HUDEP-2 (cell line): ENCODE measurements around the gene ZDHHC3.

Experiments
- DNase-seq, 76 experiments: peaks; one replicate each; lab custom pipeline; 2025; ENCODE audit not compliant: unreplicated experiment in 76 of 76; lab: John Stamatoyannopoulos, UW

ZDHHC3 gene

DNA sequence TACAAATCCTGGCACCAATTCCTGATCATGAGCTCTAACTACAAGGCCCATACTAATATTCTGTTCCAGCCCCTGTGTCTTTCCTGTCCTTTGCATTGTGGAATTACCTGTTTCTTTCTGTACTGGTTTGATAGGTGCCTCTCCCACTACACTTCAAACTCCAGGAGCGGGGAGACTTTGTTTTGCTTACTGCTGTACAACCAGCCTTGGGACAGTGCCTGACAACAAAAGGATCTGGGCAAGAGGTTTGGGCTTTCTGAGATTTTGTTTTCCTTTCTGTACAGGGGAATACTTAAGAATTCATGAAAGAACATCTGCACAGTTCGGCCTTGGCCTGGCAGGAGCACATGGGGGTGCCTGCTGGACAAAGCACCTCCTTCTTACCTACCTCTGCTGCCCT is 45.1 kb downstream of the ZDHHC3 start:
- DNase-seq = no peak

DNA sequence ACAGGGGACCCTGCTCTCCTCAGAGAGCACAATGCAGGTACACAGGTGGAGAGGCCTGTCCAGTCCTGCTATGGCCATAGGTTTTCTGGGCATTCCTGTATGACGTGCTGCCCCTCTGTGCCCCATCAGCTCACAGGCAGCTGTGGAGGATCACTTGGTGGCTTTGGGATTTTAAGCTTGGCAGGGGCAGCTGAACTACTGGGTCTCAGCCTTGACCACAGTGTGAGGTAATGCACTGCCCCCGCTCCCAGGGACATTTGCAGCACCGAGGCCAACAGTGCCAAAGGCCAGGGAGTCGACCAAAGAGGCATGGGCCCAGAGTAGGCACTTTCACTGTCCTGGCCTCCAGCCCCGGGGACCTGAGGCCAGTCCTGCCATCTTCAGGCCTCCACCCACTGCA is 46.2 kb downstream of the ZDHHC3 start:
- no peak for DNase-seq

DNA sequence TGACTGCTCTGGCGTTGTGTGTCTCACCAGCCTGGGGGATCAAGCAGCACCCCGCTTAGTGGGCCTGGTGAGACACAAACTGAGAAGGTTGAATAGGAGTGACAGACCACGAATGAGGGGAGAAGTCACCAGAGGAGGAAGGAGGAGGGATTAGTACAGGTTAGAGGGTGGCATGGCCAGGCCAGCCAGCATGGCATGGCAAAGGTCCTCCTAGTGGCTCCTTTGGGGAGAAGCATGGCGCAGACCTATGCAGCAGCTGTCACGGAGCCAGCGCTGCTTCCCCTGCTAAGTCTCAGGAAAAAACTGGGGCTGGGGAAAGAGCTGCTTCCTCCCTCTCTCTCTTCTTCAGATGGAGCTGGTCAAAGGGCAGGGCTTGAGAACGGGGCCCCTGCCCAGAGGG is 48.6 kb downstream of the ZDHHC3 start:
- DNase-seq = peak in 26 of 76 experiments; percentile 2 to 60 (median 20)

DNA sequence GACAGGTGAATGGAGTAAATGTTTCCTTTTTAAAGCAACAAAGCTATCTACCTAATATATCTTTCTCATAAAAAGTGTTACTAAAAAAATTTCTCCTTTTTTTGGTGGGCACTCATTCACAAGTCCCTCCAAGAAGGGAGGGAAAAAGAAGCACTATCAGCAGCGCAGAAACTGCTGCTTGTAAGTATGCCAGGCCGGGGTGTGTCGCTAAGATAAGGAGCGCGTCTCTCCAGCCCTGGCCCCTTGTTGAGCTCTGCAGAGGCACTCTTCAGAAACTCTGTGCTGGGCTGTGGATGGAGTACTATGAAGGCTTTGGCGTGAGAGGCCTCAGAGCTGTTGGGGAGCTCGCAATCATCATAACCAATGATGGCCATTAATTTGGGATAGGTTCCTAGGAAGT is 49.1 kb downstream of the ZDHHC3 start:
- peak in 75 of 76 experiments; percentile 12 to 90 (median 76) for DNase-seq

DNA sequence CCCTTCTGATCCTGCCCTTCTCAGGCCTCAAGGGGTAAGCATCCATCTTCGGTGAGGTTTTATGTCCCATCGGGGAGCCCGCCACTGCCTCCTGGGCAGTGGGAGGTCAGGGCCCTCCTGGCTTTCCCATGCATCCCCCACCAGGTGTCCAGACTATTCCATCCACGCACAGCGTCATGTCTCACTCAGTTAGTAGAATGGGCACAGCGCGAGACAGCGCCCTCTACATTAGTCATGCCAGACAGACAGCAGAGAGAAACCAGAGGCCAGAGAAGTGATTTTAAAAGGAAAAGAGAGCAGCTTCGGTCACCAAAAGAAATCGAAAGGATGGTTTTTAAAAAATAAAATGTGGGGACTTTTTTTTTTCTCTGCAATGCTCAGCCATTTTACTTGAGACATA is 49.8 kb downstream of the ZDHHC3 start:
- no peak for DNase-seq

DNA sequence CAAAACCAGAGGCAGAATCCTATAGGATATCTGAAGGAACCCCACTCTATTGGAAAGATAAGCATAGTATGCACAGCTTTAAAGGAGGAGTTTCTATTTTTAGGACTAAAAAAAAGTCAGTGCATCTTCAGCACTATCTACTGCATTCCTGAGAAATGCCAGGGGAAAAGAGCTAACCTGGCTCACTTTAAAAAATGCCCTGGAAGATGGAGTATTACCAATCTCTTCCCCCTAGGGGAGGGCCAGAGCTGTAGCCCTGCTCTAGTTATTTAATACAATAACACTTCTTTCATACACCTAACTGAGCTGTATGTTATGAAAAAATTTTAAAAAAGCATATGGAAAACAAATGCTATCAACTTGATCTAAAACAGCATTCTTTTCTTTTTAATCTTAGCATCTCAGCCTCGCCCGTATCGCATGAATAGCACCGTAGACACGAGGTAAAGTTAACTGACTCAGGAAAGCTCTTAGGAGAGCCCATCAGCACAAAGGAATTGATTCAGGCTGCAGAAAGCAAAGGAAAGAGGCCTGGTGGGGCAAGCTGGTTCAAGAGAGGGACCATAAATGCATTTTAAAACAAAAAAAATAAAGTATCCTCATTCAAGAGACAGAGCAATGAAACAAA is 51.4 kb downstream of the ZDHHC3 start:
- no peak for DNase-seq

DNA sequence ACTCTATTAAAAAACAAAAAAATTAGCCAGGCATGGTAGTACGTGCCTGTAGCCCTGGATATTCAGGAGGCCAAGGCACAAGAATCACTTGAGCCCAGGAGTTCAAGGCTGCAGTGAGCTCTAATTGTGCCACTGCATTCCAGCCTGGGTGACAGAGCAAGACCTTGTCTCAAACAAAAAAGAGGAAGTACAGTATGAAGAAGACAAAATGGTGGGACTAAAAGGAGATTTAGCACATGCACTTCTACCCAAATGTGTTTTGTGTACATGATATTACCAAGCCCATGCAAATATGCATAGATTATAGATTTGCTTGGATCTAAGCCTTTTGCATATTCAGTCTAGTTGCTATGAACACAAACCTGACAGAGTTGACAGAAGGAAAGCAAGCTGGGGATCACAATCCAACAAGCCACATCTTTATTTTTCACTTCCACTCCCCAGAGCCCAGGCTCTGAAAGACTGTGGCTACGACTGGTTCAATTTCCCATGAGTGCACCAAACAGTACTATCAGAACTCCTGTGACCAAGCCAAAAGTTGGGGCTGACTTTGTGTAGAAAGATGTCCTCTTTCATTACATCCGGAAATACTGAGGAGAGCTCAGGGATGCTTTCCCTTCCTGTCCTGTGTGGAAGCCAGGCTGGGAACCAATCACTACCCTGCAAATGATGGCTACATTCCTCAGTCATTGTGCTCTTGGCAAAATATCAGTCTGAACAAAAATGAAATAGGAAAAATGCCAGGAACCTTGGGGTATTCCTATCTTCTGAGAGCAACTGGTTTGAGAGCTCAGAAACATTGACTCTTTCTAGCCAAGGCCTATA is 52.1 kb downstream of the ZDHHC3 start:
- peak in 1 of 76 experiments; percentile 6 for DNase-seq

DNA sequence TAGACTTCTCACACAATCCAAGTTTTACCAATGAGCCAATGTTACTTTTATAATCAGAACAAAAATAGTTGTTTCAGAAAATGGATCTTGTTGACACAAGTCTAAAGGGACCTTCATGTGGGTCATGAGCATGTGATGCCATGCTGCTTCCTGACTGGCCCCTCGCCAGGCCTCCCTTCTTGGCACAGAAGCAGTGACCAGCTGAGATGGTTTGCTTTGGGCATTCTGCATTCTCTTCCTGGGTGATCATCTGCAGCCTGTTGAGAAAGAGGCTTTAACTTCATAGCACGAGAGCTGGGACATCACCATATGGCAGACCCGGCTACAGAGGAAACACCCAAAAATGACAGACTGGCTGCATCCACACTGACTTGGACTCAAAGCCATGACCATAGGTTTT is 55.9 kb downstream of the ZDHHC3 start:
- DNase-seq = no peak

DNA sequence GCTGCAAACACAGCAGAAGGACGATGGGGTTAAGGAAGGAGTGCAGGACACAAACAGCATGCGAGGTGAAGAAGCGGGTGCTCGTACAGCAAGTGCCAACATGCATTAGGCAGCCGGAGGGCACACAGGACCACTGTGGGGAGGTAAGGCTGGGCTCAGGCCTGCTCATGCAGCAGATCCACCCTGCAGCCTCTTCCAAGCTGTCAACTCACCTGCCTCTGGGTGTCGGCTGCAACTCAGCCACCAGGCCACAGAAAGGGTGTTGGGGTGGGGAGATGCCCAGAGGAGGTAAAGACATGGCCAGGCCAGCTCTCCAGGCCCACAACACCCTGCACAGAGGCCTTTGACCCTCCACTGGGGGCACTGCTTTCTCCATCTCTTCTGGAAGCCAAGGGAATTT is 57.4 kb downstream of the ZDHHC3 start:
- DNase-seq = no peak

DNA sequence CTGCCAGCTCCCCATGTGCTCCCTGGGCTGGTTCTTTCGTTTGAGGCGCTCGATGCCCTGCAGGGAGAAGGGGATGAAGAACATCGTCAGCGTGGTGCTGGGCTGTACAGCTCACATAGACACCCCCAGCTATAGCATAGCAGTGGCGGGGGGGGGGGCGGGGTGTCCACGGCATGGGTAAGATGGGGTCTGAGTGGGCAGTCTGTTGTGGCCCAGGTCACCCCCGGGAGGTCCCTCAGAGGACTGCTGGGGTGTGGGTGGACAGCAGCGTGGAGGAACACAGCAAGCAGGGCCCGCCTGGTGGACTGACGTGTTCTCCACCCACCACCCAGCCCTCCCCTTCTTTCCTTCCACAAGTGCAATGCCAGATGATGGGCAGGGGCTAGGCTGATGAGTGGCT is 57.9 kb downstream of the ZDHHC3 start:
- DNase-seq = no peak

DNA sequence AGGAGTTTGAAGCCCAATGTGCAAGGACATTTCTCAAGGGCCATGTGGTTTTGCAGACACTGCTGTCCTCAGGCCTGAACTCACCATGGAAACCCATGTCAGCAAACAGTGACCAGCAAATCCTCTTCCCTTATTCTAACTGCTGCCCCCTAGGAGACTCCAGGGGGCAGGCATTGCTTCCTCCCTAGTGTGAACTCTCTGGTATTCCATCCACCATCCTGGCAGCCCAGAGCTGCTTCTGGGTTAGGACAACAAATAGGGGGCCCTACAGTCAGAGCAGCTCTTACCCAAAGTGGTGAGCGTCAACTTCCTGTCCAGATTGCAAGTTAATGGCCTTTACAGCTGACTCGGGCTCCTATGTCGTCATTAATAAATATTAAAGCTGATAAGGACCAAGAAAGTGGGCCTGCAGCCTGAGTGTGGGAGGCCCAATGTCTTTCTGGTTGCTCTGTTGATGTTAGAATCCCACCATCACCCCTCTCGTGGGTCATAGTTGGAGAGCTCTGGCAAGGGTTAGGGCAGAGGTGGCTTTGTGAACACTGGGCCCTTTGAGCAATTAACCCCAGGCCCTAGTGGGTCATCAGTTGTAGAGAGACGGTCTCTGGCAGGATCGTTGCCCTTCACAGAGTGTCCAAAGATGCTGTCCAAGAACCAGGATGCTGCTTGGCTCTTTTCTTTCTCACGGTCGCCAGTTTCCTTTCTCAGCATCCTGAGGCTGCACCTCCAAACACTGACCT is 60.1 kb downstream of the ZDHHC3 start:
- DNase-seq = no peak

DNA sequence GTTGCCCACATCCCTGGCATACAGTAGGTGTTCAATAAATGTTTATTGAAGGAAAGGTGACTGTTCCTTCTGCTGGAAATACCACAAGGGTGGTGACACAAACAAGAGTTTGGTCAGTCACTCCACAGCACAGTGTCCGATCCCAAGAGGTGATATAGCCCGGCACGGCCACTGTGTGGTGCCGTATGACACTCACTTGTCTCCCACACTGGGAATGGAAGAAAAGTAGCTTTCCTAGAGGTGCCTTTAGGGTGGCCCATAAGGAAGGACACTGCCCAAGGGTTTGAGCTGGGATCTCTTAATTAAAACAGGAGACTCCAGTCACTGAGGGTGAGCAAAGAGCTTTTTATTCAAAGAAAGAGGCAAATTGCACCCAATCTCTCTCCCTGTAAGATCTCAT is 61.0 kb downstream of the ZDHHC3 start:
- peak in 20 of 76 experiments; percentile 5 to 34 (median 14) for DNase-seq

DNA sequence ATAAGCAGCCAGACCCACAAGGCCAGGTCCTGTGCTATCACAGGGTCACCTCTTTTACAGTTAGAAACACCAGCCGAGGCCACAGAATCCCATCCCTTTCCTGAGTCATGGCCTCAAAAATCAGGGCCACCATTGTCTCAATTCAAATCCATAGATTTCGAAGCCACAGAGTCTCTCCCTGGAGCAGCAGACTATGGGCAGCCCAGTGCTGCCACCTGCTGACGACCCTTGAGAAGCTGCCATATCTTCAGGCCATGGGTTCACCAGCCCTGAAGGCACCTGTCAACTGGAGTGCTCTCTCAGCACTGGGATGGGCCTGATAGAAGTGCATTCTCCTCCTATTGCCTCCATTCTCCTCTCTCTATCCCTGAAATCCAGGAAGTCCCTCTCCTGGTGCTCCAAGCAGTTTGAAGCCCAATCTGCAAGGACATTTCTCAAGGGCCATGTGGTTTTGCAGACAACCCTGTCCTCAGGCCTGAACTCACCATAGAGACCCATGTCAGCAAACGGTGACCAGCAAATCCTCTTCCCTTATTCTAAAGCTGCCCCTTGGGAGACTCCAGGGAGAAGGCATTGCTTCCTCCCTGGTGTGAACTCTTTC is 62.0 kb downstream of the ZDHHC3 start:
- DNase-seq = peak in 54 of 76 experiments; percentile 3 to 68 (median 44)

DNA sequence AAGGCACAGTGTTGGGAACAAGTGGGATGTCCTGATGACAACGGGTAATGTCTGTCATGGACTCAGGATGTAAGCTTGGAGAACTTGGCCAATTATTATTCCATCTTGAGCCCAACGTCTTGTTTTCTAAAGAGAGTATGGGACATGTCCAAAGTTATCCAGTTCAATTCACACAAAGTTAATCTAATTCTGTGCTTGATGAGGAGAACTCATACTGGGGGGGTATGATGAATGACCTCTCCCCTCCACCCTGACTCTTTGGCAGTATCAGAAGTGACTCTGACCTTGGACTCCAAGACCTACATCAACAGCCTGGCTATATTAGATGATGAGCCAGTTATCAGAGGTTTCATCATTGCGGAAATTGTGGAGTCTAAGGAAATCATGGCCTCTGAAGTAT is 65.3 kb downstream of the ZDHHC3 start:
- DNase-seq = no peak

DNA sequence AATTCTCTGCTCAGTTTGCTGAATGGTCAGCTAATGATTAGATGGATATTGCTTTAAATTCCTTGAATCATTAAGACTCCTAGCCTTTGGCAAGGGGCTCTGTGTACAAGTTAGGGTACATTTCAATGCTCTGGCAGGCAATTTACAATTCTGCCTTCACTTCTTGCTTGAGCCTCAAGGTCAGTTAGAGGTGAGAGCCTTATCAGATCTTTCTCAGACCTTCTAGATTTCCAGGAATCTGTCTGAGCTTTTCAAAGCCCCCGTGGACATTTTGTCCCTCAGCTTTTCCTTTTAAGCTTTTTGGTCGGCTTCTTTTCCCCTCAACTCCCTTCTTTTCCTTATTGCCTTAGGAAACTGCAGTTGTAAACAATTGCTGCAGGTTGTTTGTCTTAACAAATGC is 66.9 kb downstream of the ZDHHC3 start:
- DNase-seq = no peak

DNA sequence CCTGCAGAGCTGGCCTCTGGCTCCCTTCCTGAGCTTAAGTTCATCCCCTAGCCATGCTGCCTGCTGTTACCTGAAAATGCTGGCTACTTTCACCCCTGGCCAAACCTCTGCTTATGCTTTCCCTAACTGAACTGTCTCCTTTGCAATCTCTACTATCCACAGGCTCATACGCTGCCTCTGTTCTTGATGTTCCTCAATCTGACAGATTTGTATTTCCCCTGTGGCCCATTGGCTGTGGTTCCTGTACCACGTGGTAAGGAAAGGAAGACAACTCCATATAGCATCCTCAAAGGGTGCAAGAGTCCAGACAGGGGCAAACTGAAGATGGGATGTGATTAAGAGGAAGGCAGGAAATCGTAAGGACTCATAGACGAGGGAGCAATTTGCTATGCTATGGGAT is 68.4 kb downstream of the ZDHHC3 start:
- DNase-seq = no peak

DNA sequence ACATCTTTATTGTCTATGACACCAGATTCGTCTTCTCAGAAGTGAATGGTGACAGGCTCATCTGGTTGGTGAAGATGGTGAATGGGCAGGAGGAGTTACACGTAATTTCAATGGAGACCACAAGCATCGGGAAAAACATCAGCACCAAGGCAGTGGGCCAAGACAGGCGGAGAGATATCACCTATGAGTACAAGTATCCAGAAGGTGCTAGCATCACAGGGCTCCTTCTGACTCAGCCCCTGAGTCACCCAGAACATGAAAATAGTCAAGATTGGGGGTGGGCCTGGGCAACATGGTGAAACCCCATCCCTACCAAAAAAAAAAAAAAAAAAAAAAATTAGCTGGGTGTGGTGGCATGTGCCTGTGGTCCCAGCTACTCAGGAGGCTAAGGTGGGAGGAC is 69.0 kb downstream of the ZDHHC3 start:
- no peak for DNase-seq

DNA sequence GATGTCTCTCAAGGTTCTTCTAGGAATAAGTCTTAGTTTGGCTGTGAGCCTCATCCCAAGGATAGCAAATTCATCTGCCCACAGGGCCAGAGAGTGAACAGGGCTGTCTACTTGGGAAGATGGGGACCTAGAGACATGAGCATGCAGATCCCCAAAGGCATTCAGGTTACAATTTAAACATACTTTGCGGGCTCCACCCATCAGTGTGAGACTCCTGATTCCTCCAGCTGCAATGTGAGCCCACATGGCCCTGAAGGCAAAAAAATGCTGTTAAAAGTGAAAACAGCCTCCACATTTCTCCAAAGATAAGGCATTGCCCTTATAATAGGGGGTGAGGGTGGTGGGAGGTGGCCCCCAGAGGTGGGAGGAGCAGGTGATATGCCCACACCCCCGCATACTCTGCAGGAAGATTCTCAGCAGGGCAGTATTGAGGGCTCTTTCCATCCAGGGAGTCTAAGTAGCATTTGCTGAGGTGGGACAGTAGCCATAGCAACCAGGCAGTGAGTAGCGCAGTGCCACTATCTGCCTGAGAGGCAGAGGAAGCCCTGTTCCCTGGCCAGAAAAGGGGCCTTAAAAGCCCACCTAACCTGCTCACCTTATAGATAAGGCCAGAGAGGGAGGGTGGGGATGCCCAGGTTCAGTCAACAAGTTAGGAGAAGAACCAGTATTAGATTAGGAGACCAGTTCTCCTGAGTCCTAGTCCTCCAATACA is 70.4 kb downstream of the ZDHHC3 start:
- no peak for DNase-seq

DNA sequence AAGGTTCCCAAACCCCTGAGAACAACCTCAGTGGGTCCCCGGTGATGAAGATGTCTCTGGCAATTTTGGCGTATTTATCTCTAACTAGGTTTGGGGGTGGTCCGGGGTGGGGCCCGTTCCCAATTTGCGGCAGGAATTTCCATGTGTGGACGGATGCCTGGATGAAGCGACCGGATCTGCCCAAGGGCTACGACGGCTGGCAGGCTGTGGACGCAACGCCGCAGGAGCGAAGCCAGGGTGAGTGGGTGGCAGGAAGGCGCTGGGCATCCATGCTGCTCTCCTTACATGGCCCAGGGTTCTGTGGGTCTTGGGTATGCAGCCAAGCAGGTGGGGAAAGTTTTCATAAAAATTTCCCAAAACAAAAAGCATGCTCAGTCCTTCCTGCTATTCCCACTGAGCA is 72.2 kb downstream of the ZDHHC3 start:
- no peak for DNase-seq

DNA sequence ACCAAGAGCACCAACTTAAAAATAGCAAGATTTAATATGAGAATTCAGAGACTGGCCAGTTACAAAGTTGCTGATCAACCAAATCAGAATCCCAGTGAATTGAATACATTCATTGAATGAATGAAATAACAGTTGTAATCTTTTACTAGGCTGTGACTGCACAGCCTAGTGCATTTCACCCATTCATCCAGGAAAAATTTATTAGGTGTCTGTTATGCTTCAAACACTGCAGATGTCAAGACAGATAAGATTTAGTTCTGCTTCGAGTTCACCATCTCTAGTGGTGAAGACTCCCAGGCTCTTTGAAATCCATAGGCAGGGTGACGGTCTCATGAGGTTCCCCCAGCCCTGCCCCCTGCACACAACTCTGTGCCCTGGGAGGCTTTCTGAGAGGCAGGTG is 72.7 kb downstream of the ZDHHC3 start:
- DNase-seq = no peak

DNA sequence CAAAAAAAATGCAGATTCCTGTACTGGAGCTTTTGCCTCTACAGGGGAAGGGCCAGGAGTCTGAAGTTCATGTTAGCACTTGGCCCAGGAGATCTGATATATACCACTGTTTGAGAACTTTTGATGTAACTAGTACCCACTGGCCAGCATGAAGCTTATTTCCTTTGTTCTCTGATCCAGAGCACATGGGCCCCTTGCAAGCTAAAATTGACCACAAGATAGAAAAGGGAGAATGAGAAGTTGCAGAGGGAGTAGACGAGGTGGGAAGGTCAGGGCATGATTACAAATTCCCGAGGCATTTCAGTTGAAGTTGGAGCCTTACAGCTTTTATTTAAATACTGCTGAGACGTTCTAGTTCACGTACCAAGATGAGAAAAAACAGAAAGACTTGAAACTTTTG is 73.3 kb downstream of the ZDHHC3 start:
- DNase-seq = no peak
